GM21447 (cell line): ENCODE results near the gene SORBS1.

Source experiments
- ATAC-seq: cut with Tn5 transposase; IDR thresholded peaks from one replicate; pipeline ENCODE4 v1.9.1; 2021; ENCODE audit not compliant: unreplicated experiment

The SORBS1 gene

DNA sequence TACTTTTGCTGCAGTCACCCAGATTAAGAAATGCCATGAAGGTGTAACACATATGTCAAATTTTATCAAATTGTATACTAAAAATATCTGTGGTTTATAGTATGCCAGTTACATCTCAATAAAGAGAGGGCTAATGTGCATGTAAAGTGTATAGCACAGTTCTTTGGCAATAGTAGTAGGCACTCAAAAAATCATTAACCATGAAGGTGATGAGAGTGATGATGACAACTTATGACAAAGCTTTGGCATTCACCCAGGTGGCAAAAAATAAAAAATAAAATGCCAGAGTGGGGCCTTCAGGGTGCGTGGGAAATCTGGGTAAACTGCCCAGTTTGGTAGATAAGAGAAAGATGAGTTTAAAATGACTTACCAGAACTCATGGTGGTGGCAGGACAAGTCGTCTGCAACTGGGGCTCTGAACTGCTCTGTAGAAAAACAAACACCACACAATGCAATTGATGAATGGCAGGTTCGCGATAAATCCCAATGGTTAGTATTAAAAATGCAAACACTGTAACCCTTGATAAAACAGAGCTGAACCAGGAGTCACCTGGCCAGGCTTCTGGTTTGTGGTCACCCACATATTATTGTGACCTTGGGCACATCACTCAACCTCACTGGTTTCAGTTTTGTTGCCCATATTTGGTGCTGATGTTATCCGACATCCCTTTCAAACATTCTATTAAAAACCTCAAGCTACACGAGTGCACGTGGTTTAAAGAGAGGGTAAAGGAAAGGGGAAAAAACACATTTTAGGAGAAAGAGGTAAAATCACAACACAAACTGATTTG lies 120.2 kb downstream of the SORBS1 start:
- ATAC-seq: peak; percentile 67

GRCh38 chr10:95440038-95440725 lies 121.0 kb downstream of the SORBS1 start:
- ATAC-seq: no peak

DNA sequence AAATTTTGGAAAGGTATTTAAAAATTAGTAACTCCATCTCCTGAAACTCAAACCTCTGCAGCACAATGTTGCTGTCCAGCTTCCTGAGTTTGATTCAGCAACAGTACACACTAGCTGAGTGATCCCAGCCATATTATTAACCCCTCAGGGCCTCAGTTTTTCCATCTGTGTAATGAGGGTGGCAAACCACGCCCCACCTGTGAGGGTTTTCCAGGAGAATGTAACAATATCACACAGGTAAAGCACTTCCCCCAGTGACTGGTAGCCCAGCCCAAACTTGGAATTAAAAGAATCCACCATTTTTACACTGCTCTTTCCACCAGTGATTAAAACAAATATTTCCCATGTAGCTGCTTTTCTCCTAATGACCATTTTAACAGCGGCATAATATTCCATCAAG lies 122.4 kb downstream of the SORBS1 start:
- no peak for ATAC-seq

- no peak for ATAC-seq
Measured at GRCh38 chr10:95437669-95438068, 123.5 kb downstream of the SORBS1 start.

GRCh38 chr10:95435548-95436279 lies 125.5 kb downstream of the SORBS1 start:
- ATAC-seq: no peak

GRCh38 chr10:95434583-95434982 lies 126.6 kb downstream of the SORBS1 start:
- no peak for ATAC-seq

GRCh38 chr10:95431900-95432342 lies 129.2 kb downstream of the SORBS1 start:
- ATAC-seq: no peak

GRCh38 chr10:95430231-95430951 lies 130.8 kb downstream of the SORBS1 start:
- ATAC-seq: peak; percentile 78

GRCh38 chr10:95429639-95430038 lies 131.5 kb downstream of the SORBS1 start:
- no peak for ATAC-seq

- ATAC-seq: no peak
Measured at GRCh38 chr10:95428701-95429100, 132.5 kb downstream of the SORBS1 start.

DNA sequence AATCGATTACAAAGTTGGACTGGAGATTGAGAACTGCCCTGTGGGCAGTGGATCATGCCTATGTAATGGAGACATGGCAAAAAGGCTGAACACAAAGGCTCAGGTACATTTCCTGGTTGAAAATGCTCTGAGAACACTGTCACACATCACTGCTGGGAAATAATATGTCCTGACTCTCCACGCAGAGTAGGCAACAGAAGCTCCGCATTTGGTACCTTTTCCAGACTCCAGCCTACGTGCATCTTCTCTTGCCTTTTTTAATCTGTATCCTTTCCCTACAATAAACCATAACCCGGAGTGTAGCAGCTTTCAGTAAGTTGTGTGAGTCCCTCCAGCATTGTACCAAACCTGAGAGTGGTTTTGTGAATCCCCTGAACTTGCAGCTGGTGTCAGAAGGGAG lies 134.7 kb downstream of the SORBS1 start:
- no peak for ATAC-seq

GRCh38 chr10:95425592-95426465 lies 135.3 kb downstream of the SORBS1 start:
- no peak for ATAC-seq

DNA sequence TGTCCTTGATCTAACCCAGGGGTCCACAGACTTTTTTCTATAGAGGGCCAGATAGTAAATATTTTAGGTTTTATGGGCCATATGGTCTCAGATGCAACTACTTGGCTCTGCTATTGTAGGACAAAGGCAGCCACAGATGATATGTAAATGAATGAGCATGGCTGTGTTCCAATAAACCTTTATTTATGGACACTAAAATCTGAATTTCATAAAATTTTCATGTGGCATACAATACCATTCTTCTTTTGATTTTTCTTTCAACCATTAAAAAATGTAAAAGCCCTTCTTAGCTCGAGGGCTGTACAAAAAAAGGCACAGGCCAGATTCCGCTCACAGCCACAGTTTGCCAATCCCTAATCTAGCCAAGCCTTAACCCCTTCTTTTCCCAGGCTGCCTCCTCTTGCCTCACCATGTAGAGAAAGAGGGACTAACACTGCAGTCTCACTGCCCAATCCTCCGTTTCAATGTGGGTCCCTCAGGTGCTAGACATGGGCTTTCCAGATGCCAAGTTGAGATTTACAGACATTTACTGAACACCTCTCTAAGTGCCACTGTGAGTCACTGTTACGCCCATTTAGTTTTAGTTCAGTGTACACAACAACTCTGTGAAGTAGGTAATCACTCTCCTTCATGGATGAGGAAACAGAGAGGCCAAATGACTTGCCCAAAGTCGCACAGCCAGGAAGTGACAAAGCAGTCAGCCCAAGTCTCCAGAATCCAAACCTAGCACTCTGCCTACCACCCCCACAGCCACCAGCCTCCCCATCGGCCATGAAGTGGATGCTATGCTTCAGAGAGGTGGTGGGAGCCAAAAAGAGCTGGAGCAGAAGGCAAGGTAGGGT lies 137.8 kb downstream of the SORBS1 start:
- ATAC-seq: no peak

DNA sequence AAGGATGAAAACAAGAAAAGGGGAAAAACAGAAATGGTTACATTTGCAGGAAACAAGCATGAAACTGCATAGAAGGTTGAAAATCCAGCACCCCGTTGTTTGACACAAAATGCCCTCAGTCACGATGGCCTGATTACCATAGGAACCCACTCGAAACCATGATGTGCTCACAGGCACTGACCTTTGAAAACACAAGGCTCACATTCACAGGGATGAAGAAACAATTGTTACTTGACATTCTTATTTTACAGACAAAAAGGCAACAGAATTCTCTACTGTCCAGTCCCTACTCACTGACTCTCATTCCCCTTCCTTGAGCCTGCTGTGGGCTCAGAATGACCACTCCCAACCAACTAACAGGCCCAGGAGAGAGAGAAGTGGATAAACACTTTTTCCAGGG lies 138.9 kb downstream of the SORBS1 start:
- ATAC-seq: no peak

GRCh38 chr10:95421782-95422181 lies 139.4 kb downstream of the SORBS1 start:
- ATAC-seq: no peak

GRCh38 chr10:95419399-95419798 lies 141.8 kb downstream of the SORBS1 start:
- no peak for ATAC-seq

DNA sequence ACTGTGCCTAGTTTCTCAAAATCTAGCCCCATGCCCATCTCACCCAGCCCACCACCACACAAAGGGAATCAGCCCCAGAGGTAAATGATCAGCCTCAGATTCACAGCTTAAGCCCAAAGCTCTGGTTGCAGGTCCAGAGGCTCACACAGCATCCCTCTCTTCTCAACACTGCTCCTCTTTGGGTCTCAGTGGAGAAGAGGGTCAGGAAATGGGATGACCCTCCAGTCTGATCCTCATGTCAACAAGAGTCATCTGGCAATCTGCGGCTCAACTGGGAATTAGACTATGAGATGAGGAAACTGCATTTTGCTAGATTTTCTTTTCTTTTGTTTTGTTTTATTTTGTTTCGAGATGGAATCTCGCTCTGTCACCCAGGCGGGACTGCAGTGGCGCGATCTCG lies 144.2 kb downstream of the SORBS1 start:
- ATAC-seq: no peak

DNA sequence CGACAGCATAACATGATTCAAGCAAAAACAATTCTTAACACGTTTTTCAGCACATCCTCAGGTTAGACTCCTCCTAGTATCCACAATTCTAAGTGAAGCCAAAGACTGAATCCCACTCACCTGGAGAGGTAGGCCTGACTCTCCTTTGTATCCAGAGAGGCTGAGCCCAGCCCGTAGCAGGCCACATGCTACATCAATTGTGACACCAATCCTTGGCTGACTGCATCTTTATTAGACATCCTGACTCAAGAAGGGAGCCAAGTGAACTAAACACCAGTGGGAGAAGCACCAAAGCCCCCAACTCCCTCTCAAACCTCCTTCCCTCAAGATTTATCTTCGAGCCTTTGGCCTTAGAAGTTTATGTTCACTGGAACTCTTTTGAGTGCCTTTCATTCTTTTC lies 144.9 kb downstream of the SORBS1 start:
- no peak for ATAC-seq

DNA sequence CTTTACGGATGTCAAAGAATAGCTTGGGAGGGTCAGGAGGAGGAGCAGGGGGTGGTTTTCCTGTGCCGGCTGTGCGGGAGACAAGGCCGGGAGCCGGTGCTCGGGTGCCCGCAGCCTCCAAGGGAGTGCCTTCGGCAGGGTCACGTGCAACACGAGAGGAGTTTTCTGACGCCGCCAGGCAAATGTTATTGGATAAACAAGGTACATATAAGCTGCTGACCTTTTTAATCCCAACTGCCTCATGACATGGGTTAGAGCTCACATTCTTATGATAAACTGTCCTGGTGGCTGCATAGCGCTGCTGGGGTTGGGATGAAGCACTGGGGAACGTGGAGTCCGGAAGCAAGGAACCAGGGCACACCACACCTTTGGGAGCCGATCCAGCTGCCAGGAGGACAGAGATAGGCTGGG lies 145.5 kb downstream of the SORBS1 start:
- ATAC-seq: no peak
